Body of pancreas (tissue), 4 donors: Measurements from ENCODE around the gene WARS2. TPM values are rescaled to one million over a fixed set of nuclear protein-coding genes. Genes with fewer than 3 reads are reported as not detected.

ENCODE experiments used
- ATAC-seq: fragments of 150-250 bp; one replicate; pipeline ENCODE4 v1.9.1; 2016
- DNase-seq, 4 donors: peaks; one replicate each; pipeline ENCODE4 v3.0.0-alpha.2; 2019
- H3K27ac ChIP-seq, 4 donors: fragments of 200-600 bp; sonication (generic); 1 replicate in 3 of 4; 2 replicates in 1 of 4; pipeline versions ENCODE4 v1.5.1 to v1.6.1; 2016 to 2019; ENCODE audit warnings: mild to moderate bottlenecking in 1 of 4, mixed read lengths in 1 of 4, moderate library complexity in 1 of 4
- H3K27me3 ChIP-seq, 2 donors: fragments of 200-600 bp; sonication (generic); one replicate each; pipeline ENCODE4 v1.6.0; 2016; ENCODE audit warnings: mild to moderate bottlenecking in 1 of 2
- H3K36me3 ChIP-seq, 2 donors: fragments of 200-600 bp; sonication (generic); replicated peaks in 1 of 2; 2 replicates each; pipeline ENCODE4 v1.5.1; 2016; ENCODE audit warnings: low read depth in 2 of 2; ENCODE audit not compliant: insufficient read depth in 1 of 2
- H3K4me1 ChIP-seq: fragments of 200-600 bp; sonication (generic); one replicate; pipeline ENCODE4 v1.6.0; 2016
- H3K4me3 ChIP-seq, 2 donors: fragments of 200-600 bp; sonication (generic); 1 replicate in 1 of 2; 2 replicates in 1 of 2; pipeline ENCODE4 v1.5.1; 2016 to 2019
- H3K9me3 ChIP-seq, 3 donors: fragments of 200-600 bp; sonication (generic); 1 replicate in 2 of 3; 2 replicates in 1 of 3; pipeline ENCODE4 v1.5.1; 2016
- POLR2A ChIP-seq, 3 donors: fragments of 450-650 bp; IDR thresholded peaks; one replicate each; pipeline ENCODE4 v1.6.1; 2016; ENCODE audit warnings: antibody characterized with exemption in 3 of 3, mild to moderate bottlenecking in 2 of 3
- WGBS, 2 donors: methylation state at CpG; one replicate each; pipeline ENCODE4 v1.1.5; 2017; 5-methylcytosine and 5-hydroxymethylcytosine counted together
- intact Hi-C: fragments of 100-400 bp; cut with DNase I; formaldehyde crosslinking; loops from one replicate; pipeline ENCODE4 v1.15.1; 2023
- total RNA-seq, 2 donors: library from RNA; depleted of rRNA; stranded (reverse); fragments of >200 nt; gene quantifications; one replicate each; pipeline ENCODE4 v1.1.0, GENCODE V29; 2016
- TF ChIP-seq, protein P1 (sequence below), 7 experiments: fragments of 450-650 bp in 4 of 7; fragments of 200-600 bp in 3 of 7; sonication (generic) in 3 of 7; IDR thresholded peaks; one replicate each; pipeline ENCODE4 v1.5.1; 2016 to 2019; ENCODE audit warnings: antibody characterized with exemption in 7 of 7

WARS2 gene
- total RNA-seq, 2 donors from 2014 or later, result 4.9 to 11.7 TPM

DNA sequence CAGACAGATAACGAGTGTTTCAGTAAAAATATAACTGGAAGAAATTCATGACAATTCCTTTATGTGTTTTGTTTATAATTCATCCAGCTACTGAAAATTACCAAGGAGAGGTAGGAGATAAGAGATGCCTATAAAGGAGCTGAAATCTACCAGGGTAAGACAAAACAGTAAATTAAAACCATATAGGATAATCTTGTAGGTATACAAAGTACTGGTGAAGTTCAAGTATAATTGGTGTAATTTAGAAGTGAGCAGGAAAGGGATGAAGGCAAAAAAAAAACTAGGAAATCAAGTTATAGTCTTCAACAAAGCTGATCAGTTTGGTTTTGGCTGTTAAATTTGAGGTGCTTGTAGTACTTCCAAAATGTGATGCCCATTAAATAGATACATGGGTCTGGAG is 1.2 kb upstream of the WARS2 start:
- H3K4me1 ChIP-seq, result peaks cover 21% of the 10 kb centered on the region
- DNase-seq, result no peak
- H3K4me3 ChIP-seq, result no peak overlapping the region
- no peaks in the 10 kb centered on the region for H3K36me3 ChIP-seq
- TF ChIP-seq, protein P1, sequence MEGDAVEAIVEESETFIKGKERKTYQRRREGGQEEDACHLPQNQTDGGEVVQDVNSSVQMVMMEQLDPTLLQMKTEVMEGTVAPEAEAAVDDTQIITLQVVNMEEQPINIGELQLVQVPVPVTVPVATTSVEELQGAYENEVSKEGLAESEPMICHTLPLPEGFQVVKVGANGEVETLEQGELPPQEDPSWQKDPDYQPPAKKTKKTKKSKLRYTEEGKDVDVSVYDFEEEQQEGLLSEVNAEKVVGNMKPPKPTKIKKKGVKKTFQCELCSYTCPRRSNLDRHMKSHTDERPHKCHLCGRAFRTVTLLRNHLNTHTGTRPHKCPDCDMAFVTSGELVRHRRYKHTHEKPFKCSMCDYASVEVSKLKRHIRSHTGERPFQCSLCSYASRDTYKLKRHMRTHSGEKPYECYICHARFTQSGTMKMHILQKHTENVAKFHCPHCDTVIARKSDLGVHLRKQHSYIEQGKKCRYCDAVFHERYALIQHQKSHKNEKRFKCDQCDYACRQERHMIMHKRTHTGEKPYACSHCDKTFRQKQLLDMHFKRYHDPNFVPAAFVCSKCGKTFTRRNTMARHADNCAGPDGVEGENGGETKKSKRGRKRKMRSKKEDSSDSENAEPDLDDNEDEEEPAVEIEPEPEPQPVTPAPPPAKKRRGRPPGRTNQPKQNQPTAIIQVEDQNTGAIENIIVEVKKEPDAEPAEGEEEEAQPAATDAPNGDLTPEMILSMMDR (IDR thresholded peaks at IDR 0.05), result no peak
- no peak for TF ChIP-seq POLR2A (IDR thresholded peaks at IDR 0.05)
- intact Hi-C loops, result no loop called here
- no peak for ATAC-seq
- no peaks in the 10 kb centered on the region for H3K27me3 ChIP-seq
- H3K9me3 ChIP-seq, result no peaks in the 10 kb centered on the region
- 92 to 96% methylated on average over 1 of the region's 1 CpG for WGBS, 2 donors
- no peak overlapping the region for H3K27ac ChIP-seq

DNA sequence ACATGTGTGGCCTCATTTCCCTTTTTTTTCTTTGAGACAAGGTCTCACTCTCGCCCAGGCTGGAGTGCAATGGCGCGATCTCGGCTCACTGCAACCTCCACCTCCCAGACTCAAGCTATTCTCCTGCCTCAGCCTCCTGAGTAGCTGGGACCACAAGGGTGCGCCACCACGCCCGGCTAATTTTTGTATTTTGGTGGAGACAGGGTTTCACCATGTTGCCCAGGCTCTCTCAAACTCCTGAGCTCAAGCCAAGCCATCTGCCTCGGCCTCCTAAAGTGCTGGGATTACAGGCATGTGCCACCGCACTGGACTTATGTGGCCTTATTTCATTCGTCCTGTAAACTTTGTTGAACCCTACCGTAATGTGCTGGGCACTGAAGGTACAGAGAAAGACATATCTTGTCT is 569 bp upstream of the WARS2 start:
- Histone ChIP-seq H3K9me3 (no peaks in the 10 kb centered on the region), H3K4me3 (peak overlapping the region; percentile 2 to 5), H3K4me1 (peaks cover 21% of the 10 kb centered on the region), H3K27ac (peak overlapping the region; percentile 92 to 99 (median 98)), H3K27me3 (no peaks in the 10 kb centered on the region), H3K36me3 (no peaks in the 10 kb centered on the region)
- TF ChIP-seq, protein P1 (IDR thresholded peaks at IDR 0.05), result peak in 3 of 7 experiments; percentile 8 to 23 (median 22)
- TF ChIP-seq POLR2A (IDR thresholded peaks at IDR 0.05), result no peak
- DNase-seq (peak; percentile 13 to 35 (median 15)), ATAC-seq (no peak)
- intact Hi-C loops, result no loop called here
- 47 to 56% methylated on average over 11 of the region's 11 CpGs for WGBS, 2 donors

DNA sequence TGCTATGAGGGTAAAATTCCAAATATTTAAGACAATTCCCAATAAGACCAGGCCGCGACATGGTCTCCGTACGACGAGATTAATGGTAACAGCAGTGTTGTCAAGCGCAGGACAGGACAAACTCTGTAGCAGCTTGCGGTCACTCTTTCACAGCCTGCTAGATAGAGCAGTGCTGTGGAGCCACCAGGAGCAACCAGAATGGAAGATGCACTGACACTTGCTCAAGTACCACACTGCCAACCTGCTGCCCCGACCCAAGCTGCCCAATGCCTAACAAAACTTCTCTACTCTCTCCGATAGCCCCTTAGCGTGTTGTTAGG is 636 bp downstream of the WARS2 start:
- H3K27ac ChIP-seq, result peak overlapping the region; percentile 92 to 99 (median 98)
- H3K4me1 ChIP-seq, result peaks cover 21% of the 10 kb centered on the region
- peak overlapping the region in 1 of 2 donors; percentile 41 for H3K4me3 ChIP-seq
- no peaks in the 10 kb centered on the region for H3K36me3 ChIP-seq
- 2 to 4% methylated on average over 7 to 10 of the region's 10 CpGs for WGBS, 2 donors
- H3K9me3 ChIP-seq, result no peaks in the 10 kb centered on the region
- peak; percentile 13 for ATAC-seq
- TF ChIP-seq, protein P1 (IDR thresholded peaks at IDR 0.05), result no peak
- TF ChIP-seq POLR2A (IDR thresholded peaks at IDR 0.05), result no peak
- intact Hi-C loops, result no loop called here
- H3K27me3 ChIP-seq, result no peaks in the 10 kb centered on the region
- DNase-seq, result no peak

DNA sequence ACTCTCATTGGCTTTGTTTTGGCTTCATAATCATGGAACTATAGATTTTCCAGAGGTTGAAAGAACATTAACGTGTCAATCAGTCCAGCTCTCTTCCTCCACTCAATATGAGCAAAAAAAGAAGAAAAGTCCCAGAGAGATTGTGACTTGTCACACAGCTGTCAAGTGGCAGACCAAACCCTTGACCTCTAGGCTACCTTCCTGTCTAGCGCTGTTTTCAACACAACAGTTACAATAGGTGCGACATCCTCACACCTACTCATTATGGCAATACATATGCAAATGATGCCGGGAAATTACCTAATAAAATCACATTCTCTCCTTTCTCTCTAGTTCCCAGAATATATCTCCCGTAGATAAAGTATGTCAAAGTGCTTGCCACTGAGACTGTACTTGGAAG is 1.1 kb downstream of the WARS2 start:
- peaks cover 21% of the 10 kb centered on the region for H3K4me1 ChIP-seq
- peak overlapping the region; percentile 92 to 99 (median 98) for H3K27ac ChIP-seq
- no peak for DNase-seq
- no peak overlapping the region for H3K4me3 ChIP-seq
- no peaks in the 10 kb centered on the region for H3K36me3 ChIP-seq
- WGBS, 2 donors, result 31 to 33% methylated on average over 5 of the region's 5 CpGs
- no peak for ATAC-seq
- H3K9me3 ChIP-seq, result no peaks in the 10 kb centered on the region
- TF ChIP-seq POLR2A (IDR thresholded peaks at IDR 0.05), result no peak
- TF ChIP-seq, protein P1 (IDR thresholded peaks at IDR 0.05), result no peak
- no peaks in the 10 kb centered on the region for H3K27me3 ChIP-seq
- intact Hi-C loops, result no loop called here

DNA sequence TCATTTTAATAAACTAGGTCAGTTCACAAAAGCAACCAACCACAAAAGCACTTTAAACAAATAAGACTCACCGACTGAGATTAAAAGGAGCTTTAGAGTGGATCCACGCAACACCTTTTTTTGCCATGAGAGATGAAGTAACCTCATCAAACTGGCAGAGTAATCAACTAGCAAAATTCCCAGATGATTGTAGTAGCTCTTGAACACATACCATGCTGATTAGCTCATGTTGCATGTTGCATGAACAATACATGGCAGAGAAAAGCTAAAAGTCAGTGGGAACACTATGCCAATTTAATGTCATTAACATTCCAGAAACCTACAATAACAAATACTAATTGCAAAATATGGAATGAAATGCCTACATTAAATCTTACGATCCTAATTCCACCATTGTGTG is 4.1 kb downstream of the WARS2 start:
- DNase-seq, result no peak
- ATAC-seq, result no peak
- intact Hi-C loops, result no loop called here
- Histone ChIP-seq H3K4me3 (no peak overlapping the region), H3K4me1 (peaks cover 14% of the 10 kb centered on the region), H3K36me3 (no peaks in the 10 kb centered on the region), H3K27me3 (no peaks in the 10 kb centered on the region), H3K9me3 (no peaks in the 10 kb centered on the region), H3K27ac (no peak overlapping the region)
- WGBS, 2 donors, result 56 to 62% methylated on average over 3 of the region's 3 CpGs
- no peak for TF ChIP-seq POLR2A (IDR thresholded peaks at IDR 0.05)
- TF ChIP-seq, protein P1 (IDR thresholded peaks at IDR 0.05), result no peak
